T1000 (cell line): Measurements from ENCODE around the gene ZNF169.
"Not testable (repeated sequence)": the region's sequence is repeated elsewhere in the genome, so short reads cannot be mapped to it uniquely, and the experiment has no call there.

ENCODE experiments used
- DNase-seq: peaks from one replicate; lab custom pipeline; 2025; ENCODE audit warnings: mixed read lengths; lab: John Stamatoyannopoulos, UW

Gene ZNF169

DNA sequence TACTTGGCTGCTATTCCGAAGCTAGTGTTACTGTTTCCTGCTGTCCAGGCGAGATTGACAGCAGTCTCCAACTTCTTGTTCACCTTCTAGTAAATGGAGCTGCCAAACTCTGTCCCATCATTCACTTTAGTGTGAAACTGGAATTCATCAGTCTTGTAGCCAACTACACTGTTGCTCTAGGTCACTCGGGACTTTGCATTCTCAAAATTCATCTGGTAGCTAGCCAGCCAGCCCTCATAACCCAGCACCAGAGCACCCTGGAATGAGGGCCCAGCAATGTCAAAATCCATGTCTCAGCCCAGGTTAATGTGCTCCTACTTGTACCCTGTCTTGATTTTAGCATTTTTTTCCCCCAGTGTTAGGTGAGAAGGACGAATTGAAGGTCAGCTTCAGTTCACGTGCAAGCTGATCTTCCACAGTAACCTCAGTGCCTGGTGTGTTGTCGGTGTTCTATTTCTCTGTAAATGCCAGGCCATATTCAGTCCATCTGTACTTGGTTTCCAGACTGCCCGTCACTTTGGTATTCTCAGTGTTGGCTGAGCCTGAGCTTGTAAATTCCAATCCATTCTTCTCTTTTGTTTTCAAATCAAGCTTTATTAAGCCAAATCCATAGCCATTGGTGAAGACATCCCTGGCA lies 28.9 kb downstream of the ZNF169 start:
- no peak for DNase-seq

DNA sequence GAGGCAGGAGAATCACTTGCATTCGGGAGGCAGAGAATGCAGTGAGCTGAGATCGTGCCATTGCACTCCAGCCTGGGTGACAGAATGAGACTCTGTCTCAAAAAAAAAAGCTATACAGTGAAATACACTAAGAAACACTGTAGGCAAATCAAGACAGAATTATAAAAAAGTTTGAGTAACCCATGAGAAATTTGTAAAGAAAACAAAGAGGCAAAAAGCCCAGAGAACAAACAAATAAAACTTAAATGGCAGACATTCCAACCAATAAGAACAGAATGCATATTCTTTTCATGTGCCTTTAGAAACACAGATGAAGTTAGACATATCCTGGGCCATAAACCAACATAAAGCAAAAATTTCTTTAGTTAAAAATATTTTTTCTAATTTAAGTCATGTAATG lies 30.6 kb downstream of the ZNF169 start:
- DNase-seq: no peak

DNA sequence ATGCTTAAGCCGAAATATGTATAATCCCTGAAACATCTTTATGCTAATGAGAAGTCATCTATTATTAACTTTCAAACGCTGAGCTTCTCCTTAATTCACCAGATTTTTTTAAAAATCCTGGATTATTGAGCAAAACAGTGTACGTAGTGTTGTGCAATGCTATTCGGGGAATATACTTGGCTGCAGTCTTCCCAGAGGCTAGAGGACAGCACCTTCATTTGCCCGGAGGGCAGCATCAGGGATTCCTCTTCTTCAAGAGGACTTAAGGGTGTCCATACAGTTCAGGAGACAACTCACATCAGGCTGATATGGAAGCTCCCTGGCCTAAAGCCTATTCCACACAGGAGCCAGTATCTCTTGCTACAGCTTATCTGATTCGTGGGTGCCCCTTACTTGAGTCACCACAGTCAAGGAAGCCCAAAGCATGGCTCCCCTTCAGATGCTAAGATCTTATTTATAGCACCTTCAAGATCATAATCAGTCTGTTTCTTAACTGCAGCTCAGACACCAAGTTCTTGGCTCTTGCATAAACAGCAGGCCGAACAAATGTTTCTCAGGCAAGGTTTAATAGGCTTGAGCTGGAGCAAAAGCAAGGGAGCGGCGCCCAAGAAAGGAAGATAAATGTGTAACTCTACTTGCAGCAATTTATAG lies 40.0 kb downstream of the ZNF169 start:
- DNase-seq: no peak

DNA sequence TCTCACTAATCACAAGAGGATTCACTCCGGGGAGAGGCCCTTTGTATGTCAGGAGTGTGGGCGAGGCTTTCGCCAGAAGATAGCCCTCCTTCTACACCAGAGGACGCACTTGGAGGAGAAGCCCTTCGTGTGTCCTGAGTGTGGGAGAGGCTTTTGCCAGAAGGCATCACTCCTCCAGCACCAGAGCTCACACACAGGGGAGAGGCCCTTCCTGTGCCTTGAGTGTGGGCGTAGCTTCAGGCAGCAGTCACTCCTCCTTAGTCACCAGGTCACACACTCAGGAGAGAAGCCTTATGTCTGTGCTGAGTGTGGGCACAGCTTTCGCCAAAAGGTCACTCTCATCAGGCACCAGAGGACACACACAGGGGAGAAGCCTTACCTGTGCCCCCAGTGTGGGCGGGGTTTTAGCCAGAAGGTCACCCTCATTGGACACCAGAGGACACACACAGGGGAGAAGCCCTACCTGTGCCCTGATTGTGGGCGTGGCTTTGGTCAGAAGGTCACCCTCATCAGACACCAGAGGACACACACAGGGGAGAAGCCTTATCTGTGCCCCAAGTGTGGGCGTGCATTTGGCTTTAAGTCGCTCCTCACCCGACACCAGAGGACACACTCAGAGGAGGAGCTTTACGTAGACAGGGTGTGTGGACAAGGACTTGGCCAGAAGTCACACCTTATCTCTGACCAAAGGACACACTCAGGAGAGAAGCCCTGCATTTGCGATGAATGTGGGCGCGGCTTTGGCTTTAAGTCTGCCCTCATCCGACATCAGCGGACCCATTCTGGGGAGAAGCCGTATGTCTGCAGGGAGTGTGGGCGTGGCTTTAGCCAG lies 41.6 kb downstream of the ZNF169 start:
- no peak for DNase-seq

DNA sequence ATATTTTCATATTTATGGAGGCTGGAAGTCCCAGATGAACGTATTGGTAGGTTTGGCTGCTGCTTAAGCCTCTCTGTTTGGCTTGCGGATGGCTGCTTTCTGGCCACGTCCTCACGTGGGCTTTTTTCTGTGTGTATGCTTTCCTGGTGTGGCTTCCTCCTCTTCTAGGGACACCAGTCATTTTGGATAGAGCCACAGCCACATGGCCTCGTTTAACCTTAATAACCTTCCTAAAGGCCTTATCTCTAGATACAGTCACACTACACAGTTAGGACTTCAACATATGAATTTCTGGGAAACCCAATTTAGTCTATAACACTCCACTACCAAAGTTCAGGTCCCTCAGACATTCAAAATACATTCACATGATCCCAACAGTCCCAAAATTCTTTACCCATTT lies 42.5 kb downstream of the ZNF169 start:
- no peak for DNase-seq

DNA sequence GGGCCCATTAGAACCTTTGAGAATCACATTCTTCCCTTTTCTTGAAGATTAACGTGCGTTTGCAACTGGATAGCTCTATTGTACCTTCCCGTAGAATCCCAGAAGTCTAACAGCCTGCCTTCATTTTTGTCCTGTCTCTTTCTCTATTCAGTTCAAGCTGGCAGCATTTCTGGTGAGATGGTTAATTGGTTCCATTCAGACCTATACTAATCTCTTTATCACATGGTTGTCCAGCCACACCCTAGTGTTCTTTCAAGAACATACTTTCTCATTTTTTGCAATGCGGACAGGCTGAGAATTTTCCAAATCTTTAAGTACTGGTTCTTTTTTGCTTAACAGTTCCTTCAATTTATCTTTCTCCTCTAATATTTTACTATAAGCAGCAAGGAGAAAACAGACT lies 43.3 kb downstream of the ZNF169 start:
- DNase-seq: no peak

DNA sequence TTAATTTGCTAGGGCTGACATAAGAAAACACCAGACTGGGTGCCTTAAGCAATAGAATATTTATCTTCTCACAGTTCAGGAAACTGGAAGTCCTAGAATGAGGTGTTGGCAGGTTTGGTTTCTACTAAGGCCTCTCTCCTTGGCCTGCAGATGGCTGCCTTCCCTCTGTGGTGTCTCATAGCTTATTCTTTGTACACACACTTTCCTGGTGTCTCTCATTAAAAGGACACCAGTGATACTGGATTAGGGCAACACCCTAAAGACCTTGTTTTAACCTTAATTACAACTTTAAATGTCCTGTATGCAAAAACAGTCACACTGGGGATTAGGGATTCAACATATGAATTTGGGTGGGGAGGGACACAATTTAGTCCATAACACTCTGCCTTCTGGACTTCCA lies 44.2 kb downstream of the ZNF169 start:
- DNase-seq: no peak

DNA sequence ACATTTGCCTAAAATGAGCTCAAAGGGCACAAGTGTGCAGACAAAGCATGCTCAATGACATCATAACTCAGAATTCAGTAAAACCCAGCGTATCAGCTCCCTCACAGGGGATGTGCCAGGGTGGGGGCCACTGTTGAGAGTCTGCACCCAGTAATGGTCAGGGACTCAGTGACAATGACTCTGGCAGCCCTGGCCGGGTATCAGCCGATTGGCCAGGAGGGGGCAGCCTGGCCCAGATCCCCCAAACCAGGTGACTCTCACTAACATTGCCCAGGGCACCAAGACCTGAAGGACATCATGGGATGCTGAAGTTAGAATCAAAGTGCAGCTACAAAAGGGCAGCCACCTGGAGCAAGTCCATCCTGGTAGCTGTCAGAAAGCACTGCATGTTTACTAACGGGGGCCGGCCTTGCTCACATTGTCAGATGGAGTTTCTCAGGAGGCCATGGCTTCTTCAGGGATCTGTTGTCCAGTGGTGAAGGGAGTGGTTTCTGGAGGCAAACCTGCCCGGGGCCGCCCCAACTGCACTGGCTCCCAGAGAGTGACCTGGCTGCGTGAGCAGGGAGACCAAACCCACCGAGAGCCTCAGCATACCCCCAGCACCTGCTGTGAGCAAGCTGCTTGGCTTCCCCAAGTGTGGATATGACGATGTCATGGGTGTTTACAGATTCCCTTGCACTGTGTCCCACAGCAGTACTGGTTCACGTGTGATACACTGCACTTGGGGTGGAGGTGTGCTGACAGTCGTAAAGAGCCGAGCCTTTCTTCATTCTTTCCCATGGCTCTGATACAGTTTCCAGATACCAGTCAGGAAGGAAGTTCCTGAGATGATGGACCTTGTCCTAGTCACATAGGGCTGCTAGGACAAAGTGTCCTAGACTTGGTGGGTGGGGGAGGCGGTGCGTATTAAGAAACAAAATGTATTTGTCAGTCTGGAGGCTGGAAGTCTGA lies 56.2 kb downstream of the ZNF169 start:
- not testable (repeated sequence) for DNase-seq

DNA sequence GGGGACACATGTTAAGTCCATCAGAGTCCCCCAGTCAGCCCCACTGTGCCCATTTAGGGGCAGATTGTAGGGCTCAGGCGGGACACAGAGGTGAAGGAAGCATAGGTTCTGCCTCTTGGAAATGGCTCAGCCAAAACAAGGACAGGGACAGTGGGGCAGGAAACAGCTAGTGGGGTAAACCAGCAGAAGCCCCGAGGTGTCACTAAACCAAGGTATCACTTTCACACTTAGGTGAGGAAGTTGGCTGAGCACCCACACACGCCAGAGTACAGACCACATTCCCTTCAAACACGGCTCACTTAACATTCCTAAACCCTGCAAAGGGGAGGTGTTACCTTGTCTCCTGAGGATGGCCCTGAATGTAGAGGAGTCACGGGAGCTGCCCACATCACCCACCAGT lies 57.1 kb downstream of the ZNF169 start:
- DNase-seq: not testable (repeated sequence)

DNA sequence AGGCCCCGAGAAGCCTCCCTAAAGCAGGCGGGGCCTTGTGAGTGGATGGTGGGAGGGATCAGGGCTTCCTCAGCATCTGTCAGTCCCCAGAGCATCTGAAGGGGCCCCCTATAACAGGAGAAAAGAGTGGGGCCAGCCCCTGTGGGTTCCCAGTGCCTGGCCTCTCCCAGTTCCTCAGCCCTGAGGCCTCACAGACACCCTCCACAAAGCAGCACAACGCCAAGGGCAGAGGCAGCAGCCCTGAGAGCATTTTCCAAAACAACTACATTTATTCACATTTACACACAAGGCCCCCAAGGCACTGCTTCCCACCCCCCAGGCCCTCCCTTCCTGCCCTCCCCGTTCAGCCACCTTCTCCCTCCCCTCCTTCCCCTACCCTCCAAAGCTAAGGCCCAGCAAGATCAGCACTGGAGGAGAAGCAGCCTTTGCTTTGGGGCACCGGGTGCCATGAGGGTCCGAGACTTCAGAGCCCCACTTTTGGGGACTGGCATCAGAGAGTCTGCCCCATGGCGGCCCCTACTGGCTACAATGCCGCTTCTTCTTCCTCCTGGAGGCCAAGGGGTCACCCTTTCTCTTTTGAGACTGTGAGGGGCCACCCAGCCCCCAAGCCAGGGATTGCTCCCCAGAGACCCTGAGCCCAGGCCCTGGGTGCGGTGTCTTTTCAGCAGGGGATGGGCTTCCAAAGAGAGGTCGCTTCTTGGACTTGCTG lies 59.0 kb downstream of the ZNF169 start:
- DNase-seq: not testable (repeated sequence)

DNA sequence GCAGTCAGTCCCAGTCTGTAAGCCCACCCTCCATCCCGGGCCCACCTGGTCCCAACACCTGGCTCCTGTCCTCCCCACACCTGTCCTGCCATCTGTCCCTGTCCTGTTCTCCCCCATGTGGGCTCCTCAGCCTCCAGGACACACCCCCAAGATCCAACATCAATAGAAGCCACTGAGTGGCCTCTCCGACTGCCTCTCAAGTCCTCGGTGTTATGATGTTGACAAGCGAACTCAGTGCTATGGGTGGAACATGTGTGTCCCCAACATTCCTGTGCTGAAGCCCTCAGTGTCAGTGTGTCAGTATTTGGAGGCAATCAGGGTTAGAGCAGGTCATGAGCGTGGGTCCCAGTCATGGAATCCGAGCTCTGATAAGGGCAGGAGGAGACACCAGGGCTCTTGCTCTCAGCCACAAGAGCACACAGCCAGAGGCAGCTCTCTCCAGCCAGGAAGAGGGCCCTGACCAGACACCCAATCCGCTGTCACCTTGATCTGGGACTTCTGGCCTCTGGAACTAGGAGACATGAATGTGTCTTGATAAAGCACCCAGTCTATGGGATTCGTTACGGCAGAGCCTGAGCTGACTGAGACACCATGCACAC lies 63.3 kb downstream of the ZNF169 start:
- not testable (repeated sequence) for DNase-seq

DNA sequence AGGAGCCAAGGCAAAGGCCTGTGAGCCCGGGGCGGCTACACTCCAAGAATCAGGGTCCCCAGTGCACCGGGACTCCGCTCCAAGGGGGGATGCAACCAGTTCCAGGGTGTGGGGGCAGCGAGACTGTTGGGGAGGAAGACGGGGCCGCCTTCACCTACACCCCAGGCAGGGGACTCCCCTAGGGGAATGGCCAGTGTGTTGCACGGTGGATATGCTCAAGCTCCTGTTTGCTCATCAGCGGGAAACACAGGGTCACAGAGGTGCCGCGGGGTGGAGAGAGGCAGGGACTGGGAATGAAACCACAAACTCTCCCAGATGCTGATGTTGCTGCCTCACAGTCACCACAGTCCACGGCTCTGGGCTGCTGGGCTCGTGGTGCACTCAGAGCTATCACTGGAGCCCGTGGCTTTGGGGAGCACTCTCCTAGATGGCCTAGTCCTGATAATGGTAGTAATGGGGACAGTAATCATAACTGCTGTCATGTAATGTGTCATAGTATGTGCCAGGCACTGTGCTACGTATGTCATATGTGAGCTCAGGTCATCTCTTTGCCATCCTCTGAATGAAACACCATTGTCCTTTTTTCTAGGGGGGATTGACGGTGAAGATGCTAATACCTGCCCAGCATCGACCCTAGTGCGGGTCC lies 64.2 kb downstream of the ZNF169 start:
- DNase-seq: not testable (repeated sequence)

DNA sequence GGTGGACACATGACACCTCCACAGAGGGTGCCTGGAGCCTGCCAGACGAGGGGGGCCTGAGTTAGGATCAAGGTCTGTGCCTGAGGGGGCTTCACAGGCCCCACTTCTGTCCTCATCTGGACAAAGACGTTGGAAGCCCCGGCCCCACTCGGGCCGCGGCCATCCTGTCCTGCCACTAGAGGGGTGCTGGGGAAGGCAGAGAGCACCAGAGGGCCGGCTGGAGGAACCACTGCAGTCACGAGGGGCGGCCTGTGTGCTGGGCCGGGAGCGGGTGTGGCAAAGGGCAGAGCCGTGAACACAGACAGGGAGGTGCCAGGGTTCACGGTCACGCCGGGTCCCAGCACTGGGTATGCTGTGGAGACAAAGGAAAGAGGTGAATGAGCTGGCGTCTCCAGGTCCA lies 66.5 kb downstream of the ZNF169 start:
- DNase-seq: not testable (repeated sequence)

DNA sequence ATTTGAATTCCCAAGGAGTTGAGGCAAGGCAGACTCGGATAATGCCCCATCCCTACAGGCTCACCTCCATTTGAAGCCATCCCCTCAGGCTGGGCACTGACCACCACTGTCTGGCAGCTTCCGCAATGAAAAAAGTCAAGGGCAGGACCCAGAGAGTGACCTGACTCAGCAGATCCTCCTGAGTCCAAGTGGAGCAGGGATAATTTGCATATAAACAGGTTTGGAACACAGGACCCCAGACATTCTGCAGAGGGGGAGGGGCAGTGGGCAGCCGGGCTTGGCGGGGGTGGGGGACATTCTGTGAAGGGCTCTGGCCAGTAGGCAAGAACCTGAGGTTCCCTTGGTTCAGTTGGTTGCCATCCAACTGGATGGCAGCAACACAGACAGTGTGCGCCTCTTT lies 69.4 kb downstream of the ZNF169 start, which contains the start of gene NUTM2F:
TSS of gene NUTM2F (minus strand) at position 101 of the 400 bp plus-strand sequence. CDS start at position 80, 21 bp downstream.
- DNase-seq: not testable (repeated sequence)

DNA sequence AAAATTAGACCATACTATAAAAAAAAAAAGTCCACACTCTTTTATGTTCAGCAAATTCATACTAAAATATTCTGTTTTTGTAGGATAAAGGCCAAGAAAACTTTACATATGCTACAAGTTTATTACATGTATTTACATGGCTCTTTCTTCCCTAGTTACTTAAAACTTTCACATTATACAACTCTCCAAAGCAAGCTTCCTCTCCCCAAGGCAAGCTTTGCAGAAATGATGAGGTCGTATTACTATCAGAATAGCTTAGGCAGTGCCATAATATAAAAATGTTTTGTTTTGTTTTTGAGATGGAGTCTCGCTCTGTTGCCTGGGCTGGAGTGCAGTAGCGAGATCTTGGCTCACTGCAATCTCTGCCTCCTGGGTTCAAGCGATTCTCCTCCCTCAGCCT lies 77.3 kb downstream of the ZNF169 start:
- not testable (repeated sequence) for DNase-seq

DNA sequence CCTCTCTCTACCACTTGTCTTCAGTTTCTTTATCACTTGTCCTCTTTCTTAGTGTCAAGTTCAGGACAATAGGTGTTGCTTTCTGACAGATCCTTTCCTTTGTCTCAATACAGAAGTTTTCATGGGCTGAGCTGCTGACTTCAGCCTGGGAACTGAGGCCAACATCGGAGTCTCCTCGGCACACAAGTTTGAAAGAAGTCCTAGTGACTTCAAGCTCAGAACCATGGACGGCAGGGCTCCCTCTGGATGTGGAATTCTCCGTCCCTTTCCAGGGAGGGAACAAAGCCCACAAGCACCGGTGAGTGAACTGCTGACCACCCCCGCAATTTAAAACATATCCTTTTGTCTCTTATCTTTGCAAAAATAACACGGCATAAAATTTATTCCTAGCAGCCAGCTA lies 79.6 kb downstream of the ZNF169 start:
- DNase-seq: not testable (repeated sequence)

DNA sequence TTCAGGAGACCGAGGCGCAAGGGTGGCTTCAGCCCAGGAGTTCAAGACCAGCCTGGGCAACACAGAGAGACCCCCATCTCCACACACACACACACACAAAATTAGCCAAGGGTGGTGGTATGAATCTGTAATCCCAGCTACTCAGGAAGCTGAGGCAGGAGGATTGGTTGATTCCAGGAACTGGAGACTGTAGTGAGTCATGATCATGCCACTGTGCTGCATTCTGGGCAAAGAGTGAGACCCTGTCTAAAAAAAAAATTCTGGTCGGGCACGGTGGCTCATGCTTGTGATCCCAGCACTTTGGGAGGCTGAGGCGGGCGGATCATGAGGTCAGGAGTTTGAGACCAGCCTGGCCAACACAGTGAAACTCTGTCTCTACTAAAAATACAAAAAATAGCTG lies 80.6 kb downstream of the ZNF169 start:
- DNase-seq: not testable (repeated sequence)

DNA sequence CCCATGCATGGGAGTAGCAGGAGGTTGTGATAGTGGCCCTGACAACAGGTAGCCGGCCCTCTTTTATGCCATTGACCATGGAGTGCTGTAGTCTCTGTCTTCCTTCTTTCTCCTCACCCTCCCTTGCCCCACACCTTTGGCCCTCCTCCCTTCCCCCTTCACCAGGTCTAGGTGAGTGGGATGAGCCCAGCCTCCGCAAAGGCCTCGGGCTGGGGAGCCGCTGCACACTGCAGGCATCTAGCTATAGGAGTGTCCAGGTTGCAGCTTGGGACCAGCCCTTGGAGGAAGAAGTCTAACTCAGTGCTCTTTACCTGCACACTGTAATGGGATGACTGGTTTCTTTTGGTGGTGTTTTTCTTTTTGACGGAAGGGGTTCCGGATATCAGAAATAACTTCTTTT lies 81.7 kb downstream of the ZNF169 start:
- DNase-seq: not testable (repeated sequence)

DNA sequence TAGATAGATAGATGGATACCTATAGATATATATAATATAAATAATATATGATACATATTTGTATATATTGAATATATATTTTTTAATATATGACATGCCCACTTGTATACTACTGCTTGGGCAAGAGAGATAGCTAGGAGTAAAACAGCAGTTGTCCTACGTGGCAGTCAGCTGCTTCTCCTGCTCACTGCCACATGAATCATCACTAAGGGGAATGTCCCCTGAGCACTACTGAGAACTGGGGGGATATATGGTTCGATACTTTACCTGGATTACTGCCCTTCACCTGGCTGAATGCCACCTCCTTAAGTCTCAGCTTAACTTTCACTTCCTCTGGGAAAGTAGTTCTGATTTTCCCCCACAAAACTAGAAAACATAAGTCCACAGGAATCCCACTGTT lies 82.6 kb downstream of the ZNF169 start:
- DNase-seq: not testable (repeated sequence)

DNA sequence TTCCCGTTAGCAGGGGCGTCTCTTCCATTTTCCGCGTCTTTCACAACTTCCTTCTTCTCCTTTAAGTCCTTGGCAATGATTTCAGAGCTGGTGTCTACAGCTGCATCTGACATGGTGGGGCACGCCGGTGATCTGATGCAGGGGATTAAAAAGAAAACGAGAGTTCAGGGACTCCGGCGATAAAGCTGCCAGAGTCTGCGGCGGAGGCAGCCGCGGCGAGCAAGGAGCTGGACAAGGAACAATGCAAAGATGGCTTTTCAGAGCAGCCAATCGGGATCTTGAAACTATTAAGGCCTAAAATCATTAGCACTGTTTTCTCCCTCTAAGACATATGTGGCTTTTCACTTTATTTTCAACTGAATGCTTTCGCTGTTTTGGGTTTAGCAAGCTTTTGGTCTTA lies 88.4 kb downstream of the ZNF169 start:
- not testable (repeated sequence) for DNase-seq
